Placental epithelial cell (primary cell): ENCODE measurements around the gene RAMAC. TPM values are rescaled to one million over a fixed set of nuclear protein-coding genes. Genes with fewer than 3 reads are reported as not detected.

Experiments
- total RNA-seq: library from RNA; depleted of rRNA; stranded (reverse); fragments of >200 nt; gene quantifications from 2 replicates; pipeline ENCODE4 v1.2.3, GENCODE V29; 2012

RAMAC gene
- 48.2 and 49.1 TPM in 2 replicates for total RNA-seq

DNA sequence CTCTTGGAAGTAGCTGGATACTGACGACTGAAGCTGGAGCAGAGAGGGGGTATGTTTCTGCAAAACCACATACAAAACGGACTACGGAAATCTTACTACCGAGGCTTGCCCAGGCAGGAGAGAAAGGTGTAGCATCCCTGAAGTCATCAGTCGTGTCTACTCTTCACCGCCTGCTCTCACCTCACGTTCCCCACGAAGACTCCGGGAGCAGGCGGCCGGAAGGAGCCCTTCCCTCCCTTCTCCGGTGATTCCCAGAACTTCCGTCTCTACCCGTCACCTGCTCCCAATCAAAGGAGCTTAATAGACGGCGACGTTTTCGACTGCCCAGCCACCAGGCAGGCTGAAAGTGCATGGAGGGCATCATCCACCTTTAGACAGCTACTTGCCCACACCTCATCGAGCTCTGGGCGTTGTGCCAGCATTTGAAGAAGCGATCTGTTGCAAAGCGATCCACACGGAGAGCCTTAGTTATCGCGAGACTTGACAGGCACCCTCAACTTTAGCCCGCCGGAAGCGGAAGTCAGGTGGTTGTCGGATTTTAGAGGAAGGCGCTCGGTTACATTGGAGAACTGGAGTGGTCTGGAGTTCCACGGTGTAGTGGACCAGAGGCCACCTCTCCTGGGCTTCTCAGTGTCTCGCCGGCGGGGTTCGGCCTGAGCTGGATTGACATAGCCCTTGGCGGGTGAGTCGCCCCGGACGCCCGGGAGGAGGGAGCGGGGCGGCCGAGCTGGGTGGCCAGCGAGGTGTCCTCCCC is at the start of gene RAMAC:
TSS of gene RAMAC (plus strand) at position 523 of the 754 bp plus-strand sequence. CDS start 2,809 bp downstream, outside the sequence.

DNA sequence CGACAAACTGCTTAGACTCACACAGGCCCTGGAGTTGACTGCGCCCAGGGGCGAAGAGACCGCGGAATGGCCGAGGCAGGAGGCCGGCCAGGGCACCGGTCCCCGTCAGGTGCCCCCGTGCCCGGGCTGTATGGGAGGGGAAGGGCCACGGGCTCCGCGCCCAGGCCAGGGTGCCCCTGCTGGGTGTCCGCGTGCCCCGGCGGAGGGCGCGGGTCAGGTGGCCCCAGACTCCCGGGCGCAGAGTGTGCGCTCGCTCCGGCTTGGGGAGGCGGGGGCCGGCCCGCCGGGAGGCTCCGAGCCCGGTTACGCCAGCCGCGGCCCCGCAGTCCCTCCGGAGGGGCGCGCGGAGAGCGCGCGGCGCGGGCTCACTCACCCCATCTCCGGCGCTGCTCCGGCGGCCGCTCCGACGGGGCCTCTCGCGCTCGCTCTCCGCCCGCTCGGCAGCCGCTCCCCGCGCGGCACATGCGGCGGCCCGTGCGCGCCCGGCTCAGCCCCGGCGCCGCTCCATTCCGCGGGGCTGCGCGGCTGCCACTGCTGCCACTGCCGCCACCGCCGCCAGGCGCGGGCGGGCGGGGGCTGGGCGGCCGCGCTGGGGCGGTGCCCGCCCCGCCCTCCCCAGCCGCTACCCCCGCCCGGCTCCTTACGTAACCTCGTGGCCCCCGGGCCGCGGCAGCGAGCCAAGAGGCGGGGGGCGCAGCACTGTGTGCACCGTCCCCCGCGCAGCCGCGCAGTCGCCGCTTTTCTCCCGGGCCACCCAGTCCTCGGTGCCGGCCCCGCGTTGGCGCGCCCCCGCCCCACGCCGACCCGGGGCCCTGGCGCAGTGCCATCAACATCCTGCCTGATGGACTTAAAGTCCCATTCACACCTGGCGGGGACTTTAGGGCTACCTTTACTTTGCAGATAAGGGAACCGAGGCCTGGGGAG is 33.6 kb upstream of the RAMAC start, which contains the start of gene HOMER2:
TSS of gene HOMER2 (minus strand) at position 563 of the 924 bp plus-strand sequence. CDS start at position 378, 185 bp downstream.

DNA sequence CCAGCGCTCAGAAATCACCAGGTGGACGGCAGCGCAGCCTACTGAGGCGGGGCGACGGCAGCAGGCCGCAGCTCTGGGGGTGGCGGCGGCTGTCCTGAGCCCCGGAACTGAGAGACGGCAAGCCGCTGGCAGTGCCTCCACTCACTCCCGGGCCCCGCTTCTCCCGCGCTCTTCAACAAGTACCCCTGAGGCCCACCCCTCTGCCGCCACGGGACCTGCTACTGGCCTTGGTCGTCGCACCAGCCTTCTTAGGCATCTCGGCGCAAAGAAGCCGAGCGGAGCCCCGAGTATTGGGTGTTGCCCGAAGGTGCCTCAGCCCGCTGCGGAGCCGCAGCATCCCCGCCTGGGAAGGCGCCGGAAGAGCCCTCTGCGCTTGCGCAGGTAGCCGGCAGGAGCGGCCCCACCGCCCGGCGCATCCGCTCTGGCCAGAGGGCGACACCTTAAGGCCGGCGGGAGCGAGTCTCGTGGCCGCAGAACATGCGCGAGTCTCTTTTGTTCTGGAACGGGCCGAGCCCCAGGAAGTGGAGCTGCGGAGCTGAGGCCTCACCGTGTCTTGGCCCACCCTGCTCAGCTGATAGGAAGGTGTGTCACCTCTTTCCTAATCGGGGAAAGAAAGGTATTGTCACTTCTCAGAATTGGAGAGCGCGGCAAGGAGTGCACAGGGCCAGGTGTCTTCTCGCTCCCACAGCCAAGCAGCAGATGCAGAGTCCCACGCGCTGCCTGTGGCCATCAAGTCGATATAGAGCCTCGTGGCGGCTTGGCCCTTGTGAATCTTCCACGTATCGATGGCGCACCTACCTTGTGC is 25.5 kb downstream of the RAMAC start, which contains the start of gene C15orf40:
TSS of gene C15orf40 (minus strand) at position 369 of the 805 bp plus-strand sequence. CDS start at position 337, 32 bp downstream.

Other genes with a start within 250 kb of the RAMAC start
- not detected in 2 replicates for gene FSD2, start 180.1 kb upstream of the RAMAC start, total RNA-seq
- gene WHAMM, start 176.6 kb upstream of the RAMAC start, total RNA-seq, result 5.0 and 5.5 TPM in 2 replicates
- gene HOMER2, start 33.5 kb upstream of the RAMAC start, total RNA-seq, result 9.7 and 11.4 TPM in 2 replicates
- 8.6 and 15.6 TPM in 2 replicates for gene C15orf40, start 25.4 kb downstream of the RAMAC start, total RNA-seq
- 56.9 and 81.9 TPM in 2 replicates for gene BTBD1, start 81.0 kb downstream of the RAMAC start, total RNA-seq
- not detected in 2 replicates for gene TM6SF1, start 121.4 kb downstream of the RAMAC start, total RNA-seq
- gene HDGFL3, start 221.6 kb downstream of the RAMAC start, total RNA-seq, result 17.3 and 21.0 TPM in 2 replicates